Measurements from ENCODE around the gene CDC25B.

The CDC25B gene

GRCh38 chr20:3803289-3803688 lies 7.2 kb downstream of the CDC25B start:
- no peak for DNase-seq (ENCODE audit: low read depth in 3 of 3)

DNA sequence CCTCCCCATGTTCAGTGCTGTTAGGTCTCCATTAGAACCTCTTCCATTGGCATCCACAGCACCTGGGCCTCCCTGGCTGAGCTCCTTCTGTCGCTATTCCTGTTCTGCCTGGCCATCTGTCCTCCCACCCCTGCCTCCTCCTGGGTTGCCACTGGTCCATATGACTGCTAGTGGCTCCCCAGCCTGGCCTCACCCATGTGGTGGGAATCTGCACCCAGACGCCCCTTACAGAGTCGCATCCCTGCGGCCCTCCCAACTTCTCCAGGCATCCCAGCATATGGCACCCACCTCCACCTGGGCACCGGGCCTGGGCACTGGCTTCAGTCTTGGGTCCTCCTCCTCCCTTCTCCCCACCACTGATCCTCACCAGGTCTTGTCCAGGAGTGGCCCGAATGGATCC lies 7.7 kb downstream of the CDC25B start:
- DNase-seq (ENCODE audit: low read depth in 3 of 3) = no peak

- DNase-seq (ENCODE audit: low read depth in 3 of 3) = no peak
Measured at GRCh38 chr20:3804254-3804751, 8.2 kb downstream of the CDC25B start.

- no peak for DNase-seq (ENCODE audit: low read depth in 3 of 3)
Measured at GRCh38 chr20:3804781-3805180, 8.7 kb downstream of the CDC25B start.

DNA sequence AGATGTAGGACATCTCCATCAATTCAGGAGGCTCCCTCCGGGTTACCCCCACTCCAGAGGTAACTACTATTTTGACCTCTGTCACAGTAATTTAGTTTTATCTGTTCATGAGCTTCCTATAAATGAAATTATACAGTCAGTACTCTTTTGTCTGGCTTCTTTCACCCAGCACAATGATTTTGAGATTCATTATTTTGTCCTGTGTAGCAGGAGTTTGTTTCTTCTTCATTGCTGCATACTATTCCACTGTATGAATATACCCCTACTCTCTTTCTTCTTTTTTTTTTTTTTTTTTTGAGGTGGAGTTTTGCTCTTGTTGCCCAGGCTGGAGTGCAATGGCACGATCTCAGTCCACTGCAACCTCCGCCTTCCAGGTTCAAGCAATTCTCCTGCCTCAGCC lies 12.4 kb downstream of the CDC25B start:
- DNase-seq (ENCODE audit: low read depth in 3 of 3) = no peak

DNA sequence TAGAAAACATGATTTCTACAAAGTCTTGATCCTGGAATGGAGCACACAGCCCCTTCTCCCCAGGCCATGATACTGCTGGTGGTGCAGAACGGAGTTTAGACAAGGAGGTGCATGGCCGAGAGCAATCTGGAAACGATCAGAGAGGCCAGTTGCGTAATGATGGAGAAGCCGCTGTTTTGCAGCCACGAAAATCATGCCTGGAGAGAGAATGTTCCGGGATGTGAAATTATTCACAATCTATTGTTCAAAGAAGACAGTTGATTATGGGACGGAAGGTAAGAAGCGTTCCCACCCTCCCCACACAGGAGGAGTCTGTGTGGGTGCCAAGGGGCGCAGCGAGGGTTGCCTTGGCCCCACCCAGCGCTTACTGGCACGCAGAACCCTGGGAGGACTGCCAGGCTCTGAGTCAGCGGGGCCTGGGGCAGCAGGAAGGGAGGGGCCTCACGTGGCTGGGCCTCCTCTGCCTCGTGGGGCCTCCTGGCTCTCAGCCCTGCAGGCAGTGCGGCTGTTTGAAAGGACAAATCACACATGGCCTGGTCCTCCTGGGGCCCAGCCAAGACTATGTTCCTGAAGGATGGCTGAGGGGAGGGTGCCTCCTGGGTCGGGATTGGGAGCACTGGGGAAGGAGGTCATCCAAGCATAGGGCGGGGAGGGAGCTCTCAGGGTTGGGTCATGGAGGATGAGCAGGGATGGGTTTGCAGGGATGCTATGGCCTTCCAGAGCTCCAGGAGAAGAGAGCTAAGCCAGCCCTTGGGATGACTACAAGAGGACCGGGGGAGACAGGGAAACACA lies 15.6 kb downstream of the CDC25B start:
- peak; percentile 73 to 89 (median 87) for DNase-seq (ENCODE audit: low read depth in 3 of 3)

- no peak for DNase-seq (ENCODE audit: low read depth in 3 of 3)
Measured at GRCh38 chr20:3812259-3812681, 16.2 kb downstream of the CDC25B start.

- DNase-seq (ENCODE audit: low read depth in 3 of 3) = no peak
Measured at GRCh38 chr20:3812975-3813847, 17.1 kb downstream of the CDC25B start.

DNA sequence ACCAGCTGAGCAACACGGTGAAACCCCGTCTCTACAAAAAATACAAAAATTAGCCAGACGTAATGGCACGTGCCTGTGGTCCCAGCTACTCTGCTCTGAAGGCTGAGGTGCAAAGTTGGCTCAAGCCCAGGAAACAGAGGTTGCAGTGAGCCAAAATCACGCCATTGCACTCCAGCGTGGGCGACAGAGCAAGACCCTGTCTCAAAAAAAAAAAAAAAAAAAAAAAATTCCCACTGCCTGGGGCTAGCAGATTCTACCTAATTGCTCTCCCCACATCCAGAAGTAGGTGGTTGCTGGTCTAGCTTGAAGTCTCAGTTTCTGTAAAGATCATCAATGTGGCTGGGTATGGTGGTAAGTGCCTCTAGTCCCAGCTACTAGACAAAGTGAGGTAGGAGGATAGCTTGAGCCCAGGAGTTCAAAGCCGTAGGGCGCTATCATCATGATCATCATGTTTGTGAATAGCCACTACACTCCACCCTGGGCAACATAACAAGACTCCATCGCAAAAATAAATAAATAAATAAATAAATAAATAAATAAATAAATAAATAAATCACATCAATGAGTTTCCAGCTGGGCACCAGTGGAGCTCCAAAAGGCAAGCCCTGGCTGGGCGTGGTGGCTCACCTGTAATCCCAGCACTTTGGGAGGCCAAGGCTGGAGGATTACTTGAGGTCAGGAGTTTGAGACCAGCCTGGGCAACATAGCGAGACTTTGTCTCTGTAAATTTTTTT lies 17.9 kb downstream of the CDC25B start:
- no peak for DNase-seq (ENCODE audit: low read depth in 3 of 3)

DNA sequence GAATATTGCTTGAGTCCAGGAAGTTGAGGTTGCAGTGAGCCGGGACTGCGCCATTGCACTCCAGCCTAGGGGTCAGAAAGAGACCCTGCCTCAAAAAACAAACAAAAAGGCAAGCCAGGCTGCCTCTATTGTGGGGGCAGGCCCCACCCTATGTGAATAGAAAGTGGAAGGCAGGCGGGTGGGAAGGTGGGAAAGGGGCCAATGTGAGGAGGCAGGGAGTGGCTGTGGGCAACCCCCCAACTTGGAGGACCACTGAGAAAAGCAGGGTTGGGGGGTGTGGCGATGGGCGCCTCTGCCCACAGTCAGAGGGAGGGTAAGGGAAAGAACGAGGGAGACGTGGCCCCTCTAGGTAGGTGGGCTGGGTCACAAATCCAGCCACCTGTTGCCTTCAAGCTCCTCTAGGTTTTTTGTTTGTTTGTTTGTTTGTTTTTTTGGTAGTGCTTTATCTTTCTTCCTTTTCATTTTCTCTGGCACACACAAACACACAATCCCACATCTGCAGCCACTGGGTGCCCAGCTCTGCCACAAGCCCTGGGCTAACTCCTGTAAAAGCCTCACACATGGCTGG lies 18.9 kb downstream of the CDC25B start:
- no peak for DNase-seq (ENCODE audit: low read depth in 3 of 3)

DNA sequence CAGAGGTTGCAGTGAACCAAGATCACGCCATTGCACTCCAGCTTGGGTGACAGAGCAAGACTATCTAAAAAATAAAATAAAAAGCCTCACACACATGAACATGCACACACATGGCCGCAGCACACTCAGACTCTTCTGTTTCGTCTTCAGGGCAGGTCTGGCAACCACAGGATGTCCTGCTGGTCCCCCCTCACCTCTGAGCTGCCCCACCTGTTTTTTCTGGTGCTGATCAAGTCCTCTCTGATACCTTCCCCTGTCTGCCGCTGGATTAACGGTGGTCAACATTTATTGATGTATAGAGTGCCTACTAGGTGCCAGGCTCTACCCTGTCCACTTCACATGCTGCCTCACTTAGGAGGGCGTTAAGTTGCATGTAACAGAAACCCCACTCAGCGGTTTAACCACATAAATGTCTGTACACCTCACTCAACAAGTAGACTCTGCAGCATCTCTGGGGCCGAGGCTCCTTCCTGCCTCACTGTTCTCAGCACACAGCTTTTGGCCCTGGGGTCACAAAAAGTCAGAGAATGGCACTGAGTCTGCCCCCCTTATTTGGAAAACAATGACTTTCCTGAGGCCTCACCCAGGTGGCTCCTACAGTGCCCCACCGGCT lies 19.7 kb downstream of the CDC25B start:
- no peak for DNase-seq (ENCODE audit: low read depth in 3 of 3)

- DNase-seq (ENCODE audit: low read depth in 3 of 3) = no peak
Measured at GRCh38 chr20:3818155-3819151, 22.3 kb downstream of the CDC25B start.

GRCh38 chr20:3819411-3820047 lies 23.4 kb downstream of the CDC25B start:
- no peak for DNase-seq (ENCODE audit: low read depth in 3 of 3)

DNA sequence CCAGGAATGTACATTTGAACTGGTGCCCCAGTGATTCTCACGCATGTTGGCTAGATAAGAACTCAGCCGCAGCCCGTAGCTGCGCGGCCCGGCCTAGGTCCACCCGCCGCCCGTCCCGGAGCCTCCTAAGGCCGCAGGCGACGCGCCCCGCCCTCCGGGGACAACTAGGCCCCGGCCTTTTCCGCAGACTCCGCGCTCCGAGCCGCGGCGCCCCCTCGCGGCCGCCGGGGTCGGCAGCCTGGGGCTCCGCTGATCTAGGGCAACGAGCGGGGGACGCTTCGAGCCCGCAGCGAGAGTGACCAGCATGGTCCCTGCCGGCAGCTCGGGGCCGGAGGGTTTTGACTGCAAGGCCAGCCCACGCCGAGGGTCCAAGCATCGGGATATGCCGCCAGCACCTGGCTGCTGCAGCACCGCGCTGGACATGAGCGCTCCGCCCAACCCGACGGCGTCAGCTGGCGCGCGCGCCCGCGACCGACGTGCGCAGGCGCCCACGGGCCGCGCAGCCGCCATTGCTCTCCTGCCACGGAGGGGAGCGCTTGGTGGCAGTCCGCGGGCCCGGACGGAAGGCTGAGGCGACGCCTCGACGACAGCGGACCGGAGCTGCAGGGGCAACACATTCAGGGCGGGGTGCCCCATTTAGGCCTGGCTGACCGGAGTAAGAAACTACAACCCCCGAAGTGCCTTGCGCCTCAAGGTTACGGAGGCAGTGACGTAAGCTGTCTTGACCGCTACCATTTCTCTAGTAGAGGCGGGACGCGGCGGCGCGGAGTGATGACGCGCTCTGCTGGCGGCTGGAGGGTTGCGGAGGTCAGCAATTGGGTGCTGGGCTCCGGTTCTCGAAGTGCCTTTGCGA lies 24.2 kb downstream of the CDC25B start, which contains the start of gene AP5S1:
AP5S1 (plus strand) TSS at position 500 of the 853 bp plus-strand sequence. CDS start 1,571 bp downstream, outside the sequence.
- peak; percentile 82 to 89 (median 83) for DNase-seq (ENCODE audit: low read depth in 3 of 3)

- no peak for DNase-seq (ENCODE audit: low read depth in 3 of 3)
Measured at GRCh38 chr20:3820901-3821727, 25.0 kb downstream of the CDC25B start.

GRCh38 chr20:3821996-3822395 lies 25.9 kb downstream of the CDC25B start:
- DNase-seq (ENCODE audit: low read depth in 3 of 3) = no peak

- DNase-seq (ENCODE audit: low read depth in 3 of 3) = no peak
Measured at GRCh38 chr20:3823881-3824280, 27.8 kb downstream of the CDC25B start.

All from stimulated activated CD4-positive, alpha-beta T cell treated with anti-CD3 and anti-CD28 coated beads, TNF-alpha, amount 100 ng/mL, for 48 hours (primary cell).